ENCODE data around the gene SEMA3E. TPM values are rescaled to one million over a fixed set of nuclear protein-coding genes. Genes with fewer than 3 reads are reported as not detected.

Gene SEMA3E
- polyA plus RNA-seq, 1 experiment = 0.06 TPM

GRCh38 chr7:83548250-83548649 lies 100.7 kb downstream of the SEMA3E start:
- H3K4me3 ChIP-seq (ENCODE audit: low read depth, low read length) = no peak overlapping the region
- POLR2A ChIA-PET = interaction anchor here (0.6 kb wide), 1 partner anchor 27 kb away, joined by 3 read pairs; no protein-coding TSS in a partner anchor
- H3K27me3 ChIP-seq (ENCODE audit: control insufficient read depth, insufficient read depth, low read length) = no peaks in the 10 kb centered on the region
- DNase-seq (ENCODE audit: low read depth, low spot score) = no peak
- TF ChIP-seq CTCF (IDR thresholded peaks at IDR 0.05; ENCODE audit: low read depth, low read length) = no peak
- H3K27ac ChIP-seq (ENCODE audit: low read depth, low read length) = no peak overlapping the region
- CTCF ChIA-PET = no interaction called here
- H3K9me3 ChIP-seq (ENCODE audit: control insufficient read depth, insufficient read depth, low read length) = no peaks in the 10 kb centered on the region

- POLR2A ChIA-PET = no interaction called here
- Histone ChIP-seq H3K27me3 (ENCODE audit: control insufficient read depth, insufficient read depth, low read length) (no peaks in the 10 kb centered on the region), H3K9me3 (ENCODE audit: control insufficient read depth, insufficient read depth, low read length) (no peaks in the 10 kb centered on the region), H3K4me3 (ENCODE audit: low read depth, low read length) (no peak overlapping the region), H3K27ac (ENCODE audit: low read depth, low read length) (no peak overlapping the region)
- CTCF ChIA-PET = no interaction called here
- no peak for DNase-seq (ENCODE audit: low read depth, low spot score)
- TF ChIP-seq CTCF (IDR thresholded peaks at IDR 0.05; ENCODE audit: low read depth, low read length) = no peak
Measured at GRCh38 chr7:83547526-83547925, 101.4 kb downstream of the SEMA3E start.

GRCh38 chr7:83546586-83546985 lies 102.4 kb downstream of the SEMA3E start:
- TF ChIP-seq CTCF (IDR thresholded peaks at IDR 0.05; ENCODE audit: low read depth, low read length) = no peak
- Histone ChIP-seq H3K27ac (ENCODE audit: low read depth, low read length) (no peak overlapping the region), H3K9me3 (ENCODE audit: control insufficient read depth, insufficient read depth, low read length) (no peaks in the 10 kb centered on the region), H3K27me3 (ENCODE audit: control insufficient read depth, insufficient read depth, low read length) (no peaks in the 10 kb centered on the region), H3K4me3 (ENCODE audit: low read depth, low read length) (no peak overlapping the region)
- CTCF ChIA-PET = no interaction called here
- DNase-seq (ENCODE audit: low read depth, low spot score) = no peak
- POLR2A ChIA-PET = no interaction called here

- Histone ChIP-seq H3K4me3 (ENCODE audit: low read depth, low read length) (no peak overlapping the region), H3K9me3 (ENCODE audit: control insufficient read depth, insufficient read depth, low read length) (no peaks in the 10 kb centered on the region), H3K27ac (ENCODE audit: low read depth, low read length) (no peak overlapping the region), H3K27me3 (ENCODE audit: control insufficient read depth, insufficient read depth, low read length) (no peaks in the 10 kb centered on the region)
- no peak for DNase-seq (ENCODE audit: low read depth, low spot score)
- TF ChIP-seq CTCF (IDR thresholded peaks at IDR 0.05; ENCODE audit: low read depth, low read length) = no peak
- POLR2A ChIA-PET = no interaction called here
- CTCF ChIA-PET = no interaction called here
Measured at GRCh38 chr7:83541187-83541960, 107.6 kb downstream of the SEMA3E start.

GRCh38 chr7:83534488-83534887 lies 114.5 kb downstream of the SEMA3E start:
- Histone ChIP-seq H3K4me3 (ENCODE audit: low read depth, low read length) (no peak overlapping the region), H3K9me3 (ENCODE audit: control insufficient read depth, insufficient read depth, low read length) (no peaks in the 10 kb centered on the region), H3K27ac (ENCODE audit: low read depth, low read length) (no peak overlapping the region), H3K27me3 (ENCODE audit: control insufficient read depth, insufficient read depth, low read length) (no peaks in the 10 kb centered on the region)
- no peak for DNase-seq (ENCODE audit: low read depth, low spot score)
- TF ChIP-seq CTCF (IDR thresholded peaks at IDR 0.05; ENCODE audit: low read depth, low read length) = no peak
- ChIA-PET POLR2A (no interaction called here), CTCF (no interaction called here)

Data from AG04450 (cell line).